Activated B cell treated with CpG ODN at 0.5 μM for 24 hours (primary cell): ENCODE data around the gene BNC2. TPM values are rescaled to one million over a fixed set of nuclear protein-coding genes. Genes with fewer than 3 reads are reported as not detected.

Source experiments
- ATAC-seq: fragments of 200-7000 bp; cut with Tn5 transposase; one replicate; pipeline ENCODE4 v1.10.0; 2021; ENCODE audit warnings: low read depth, mild to moderate bottlenecking, moderate library complexity
- CTCF ChIA-PET: fragments of 350-600 bp; sonication (Branson Sonifier 250); formaldehyde crosslinking; loops from one replicate; lab custom pipeline; 2021; ENCODE audit warnings: antibody characterized with exemption; lab: Charles Lee
- POLR2A ChIA-PET: fragments of 350-600 bp; sonication (Branson Sonifier 250); formaldehyde crosslinking; loops from one replicate; lab custom pipeline; 2021; ENCODE audit warnings: antibody characterized with exemption; lab: Charles Lee
- DNase-seq: peaks from one replicate; pipeline ENCODE4 v3.0.0; 2022
- H3K27ac Mint-ChIP-seq: one replicate; pipeline ENCODE4 v1.8.0; 2020; ENCODE audit warnings: mixed read lengths
- H3K27me3 Mint-ChIP-seq: one replicate; pipeline ENCODE4 v1.8.0; 2021; ENCODE audit warnings: mixed read lengths
- H3K36me3 Mint-ChIP-seq: one replicate; pipeline ENCODE4 v1.8.0; 2021; ENCODE audit warnings: low read depth, mixed read lengths
- H3K4me1 Mint-ChIP-seq: one replicate; pipeline ENCODE4 v1.8.0; 2021; ENCODE audit warnings: mixed read lengths
- H3K4me3 Mint-ChIP-seq: one replicate; pipeline ENCODE4 v1.8.0; 2020; ENCODE audit warnings: mild to moderate bottlenecking, mixed read lengths
- H3K9me3 Mint-ChIP-seq: one replicate; pipeline ENCODE4 v1.8.0; 2020; ENCODE audit warnings: mixed read lengths
- intact Hi-C: fragments of 100-400 bp; cut with micrococcal nuclease; formaldehyde crosslinking; loops from one replicate; pipeline ENCODE4 v1.15.1; 2024
- total RNA-seq: library from RNA; stranded (reverse); gene quantifications from 2 replicates; pipeline ENCODE4 v1.2.3, GENCODE V29; 2022
- TF ChIP-seq, protein P1 (sequence below): fragments of 200-600 bp; IDR thresholded peaks from one replicate; pipeline ENCODE4 v1.8.0; 2022; ENCODE audit warnings: antibody characterized with exemption, mild to moderate bottlenecking

Gene BNC2
- total RNA-seq, 1 donor from 2014 or later, result not detected

DNA sequence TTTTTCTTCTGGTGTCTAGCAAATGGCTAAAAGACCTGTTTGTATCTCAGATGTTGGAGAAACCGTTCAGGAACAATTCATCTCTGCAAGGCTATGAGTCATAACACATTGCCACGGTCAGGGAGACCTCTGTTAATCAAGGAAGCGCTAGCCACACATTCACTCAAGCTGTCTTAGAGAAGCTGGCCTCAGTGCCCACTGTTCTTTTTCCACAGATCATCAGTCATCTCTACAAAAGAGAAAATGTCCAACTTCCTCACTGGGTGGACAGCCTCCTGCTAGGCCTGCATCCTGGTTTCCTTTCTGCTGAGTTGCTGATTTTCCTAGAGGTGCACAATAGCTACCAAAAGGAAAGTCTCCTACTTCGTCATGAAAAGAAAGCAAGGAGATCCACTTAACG, 360.5 kb downstream of the BNC2 start:
- intact Hi-C loops, result loop anchor here (10.0 kb wide), 1 partner anchor 65 kb away; no protein-coding TSS in a partner anchor
- no peaks in the 10 kb centered on the region for H3K36me3 Mint-ChIP-seq
- H3K4me3 Mint-ChIP-seq, result no peak overlapping the region
- H3K9me3 Mint-ChIP-seq, result peaks cover 7% of the 10 kb centered on the region
- ATAC-seq (no peak), DNase-seq (no peak)
- TF ChIP-seq, protein P1, sequence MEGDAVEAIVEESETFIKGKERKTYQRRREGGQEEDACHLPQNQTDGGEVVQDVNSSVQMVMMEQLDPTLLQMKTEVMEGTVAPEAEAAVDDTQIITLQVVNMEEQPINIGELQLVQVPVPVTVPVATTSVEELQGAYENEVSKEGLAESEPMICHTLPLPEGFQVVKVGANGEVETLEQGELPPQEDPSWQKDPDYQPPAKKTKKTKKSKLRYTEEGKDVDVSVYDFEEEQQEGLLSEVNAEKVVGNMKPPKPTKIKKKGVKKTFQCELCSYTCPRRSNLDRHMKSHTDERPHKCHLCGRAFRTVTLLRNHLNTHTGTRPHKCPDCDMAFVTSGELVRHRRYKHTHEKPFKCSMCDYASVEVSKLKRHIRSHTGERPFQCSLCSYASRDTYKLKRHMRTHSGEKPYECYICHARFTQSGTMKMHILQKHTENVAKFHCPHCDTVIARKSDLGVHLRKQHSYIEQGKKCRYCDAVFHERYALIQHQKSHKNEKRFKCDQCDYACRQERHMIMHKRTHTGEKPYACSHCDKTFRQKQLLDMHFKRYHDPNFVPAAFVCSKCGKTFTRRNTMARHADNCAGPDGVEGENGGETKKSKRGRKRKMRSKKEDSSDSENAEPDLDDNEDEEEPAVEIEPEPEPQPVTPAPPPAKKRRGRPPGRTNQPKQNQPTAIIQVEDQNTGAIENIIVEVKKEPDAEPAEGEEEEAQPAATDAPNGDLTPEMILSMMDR, result no peak
- POLR2A ChIA-PET, result no interaction called here
- CTCF ChIA-PET, result no interaction called here
- no peak overlapping the region for H3K27ac Mint-ChIP-seq
- no peaks in the 10 kb centered on the region for H3K27me3 Mint-ChIP-seq
- H3K4me1 Mint-ChIP-seq, result no peaks in the 10 kb centered on the region

DNA sequence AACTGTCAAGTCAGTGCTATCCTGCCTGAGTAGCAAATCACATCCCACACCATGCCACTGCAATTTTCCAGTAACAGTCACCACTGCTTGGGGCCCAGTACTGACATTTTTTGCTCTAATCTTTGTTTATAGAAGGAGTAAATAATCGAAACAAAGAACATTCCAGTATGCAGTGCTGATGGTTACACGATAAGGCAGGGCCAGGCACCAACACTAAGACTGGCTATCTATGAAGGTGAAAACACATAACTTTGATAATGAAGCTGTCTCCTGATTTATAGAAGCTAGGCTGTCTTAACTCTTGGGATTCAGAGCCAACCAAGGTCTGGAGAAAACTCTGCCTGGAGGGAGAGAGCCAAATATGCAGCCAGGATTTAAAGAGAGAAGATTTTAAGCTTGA, 365.3 kb downstream of the BNC2 start:
- no peaks in the 10 kb centered on the region for H3K27me3 Mint-ChIP-seq
- H3K9me3 Mint-ChIP-seq, result peaks cover 7% of the 10 kb centered on the region
- CTCF ChIA-PET, result no interaction called here
- no peak for ATAC-seq
- no peak for DNase-seq
- H3K36me3 Mint-ChIP-seq, result no peaks in the 10 kb centered on the region
- POLR2A ChIA-PET, result no interaction called here
- intact Hi-C loops, result no loop called here
- H3K27ac Mint-ChIP-seq, result no peak overlapping the region
- TF ChIP-seq, protein P1, result no peak
- H3K4me3 Mint-ChIP-seq, result no peak overlapping the region
- no peaks in the 10 kb centered on the region for H3K4me1 Mint-ChIP-seq

DNA sequence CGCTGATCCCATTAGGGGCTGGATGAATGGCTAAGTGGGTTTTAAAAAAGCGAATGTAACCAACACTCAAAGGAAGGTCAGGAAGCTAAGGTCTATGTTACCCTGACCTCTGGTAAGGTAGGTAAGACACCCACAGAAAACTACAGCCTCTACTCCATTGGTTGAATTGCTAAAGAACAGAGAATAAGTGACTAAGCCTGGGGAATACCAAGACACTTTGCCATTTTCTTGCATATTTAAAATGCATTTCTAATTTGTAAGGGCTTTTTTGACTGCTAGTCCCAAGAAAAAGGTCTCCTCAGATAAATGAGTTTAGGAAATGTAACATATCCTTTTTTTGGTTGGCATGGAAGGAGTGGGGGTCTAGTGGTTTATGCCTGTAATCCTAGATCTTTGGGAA, 368.7 kb downstream of the BNC2 start:
- H3K9me3 Mint-ChIP-seq, result no peaks in the 10 kb centered on the region
- intact Hi-C loops, result no loop called here

DNA sequence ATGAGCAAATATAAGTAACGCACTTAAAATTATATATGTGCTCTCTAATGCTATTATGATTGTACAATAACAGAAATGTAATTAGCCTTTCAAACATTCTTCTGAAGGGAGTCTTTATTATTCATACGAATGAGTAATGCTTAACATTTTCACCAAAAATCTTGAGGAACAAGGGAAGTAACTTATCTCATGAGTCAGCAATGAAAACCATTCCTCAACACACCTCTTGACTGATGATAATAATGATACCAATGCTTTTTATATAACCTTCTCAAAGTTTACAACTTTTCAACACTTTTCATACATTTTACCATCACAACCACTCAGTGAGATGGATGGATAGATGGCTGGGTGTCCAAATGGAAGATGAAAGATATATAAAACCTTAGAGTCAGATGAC, 369.3 kb downstream of the BNC2 start:
- POLR2A ChIA-PET, result no interaction called here
- Mint-ChIP-seq H3K36me3 (no peaks in the 10 kb centered on the region), H3K9me3 (no peaks in the 10 kb centered on the region), H3K4me1 (no peaks in the 10 kb centered on the region), H3K27ac (no peak overlapping the region), H3K4me3 (no peak overlapping the region), H3K27me3 (no peaks in the 10 kb centered on the region)
- CTCF ChIA-PET, result no interaction called here
- TF ChIP-seq, protein P1, result no peak
- intact Hi-C loops, result no loop called here
- DNase-seq, result no peak
- ATAC-seq, result no peak

More for the DNA sequence above, 368.7 kb downstream of the BNC2 start:
- H3K36me3 Mint-ChIP-seq, result no peaks in the 10 kb centered on the region
- ATAC-seq (no peak), DNase-seq (no peak)
- ChIA-PET POLR2A (no interaction called here), CTCF (no interaction called here)
- TF ChIP-seq, protein P1, result no peak
- H3K4me1 Mint-ChIP-seq, result no peaks in the 10 kb centered on the region
- no peak overlapping the region for H3K4me3 Mint-ChIP-seq
- no peaks in the 10 kb centered on the region for H3K27me3 Mint-ChIP-seq
- no peak overlapping the region for H3K27ac Mint-ChIP-seq

DNA sequence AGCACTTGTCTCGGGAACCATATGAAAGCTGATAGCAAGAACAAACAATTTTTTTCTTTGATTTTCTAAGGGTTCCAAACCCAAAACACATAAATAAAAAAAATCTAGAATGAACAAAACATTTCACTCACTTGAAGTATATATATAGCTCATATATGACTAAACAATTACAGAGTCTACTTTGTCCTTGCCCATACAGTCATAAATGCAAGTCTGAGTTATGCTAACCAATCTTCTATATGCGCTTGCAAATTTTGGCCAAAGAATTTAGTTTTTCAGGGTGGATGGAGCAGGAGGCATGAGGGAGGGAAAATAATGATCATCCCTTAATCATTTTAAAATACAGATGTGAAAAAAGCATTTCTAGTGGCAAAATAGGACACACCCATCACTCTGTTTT, 370.1 kb downstream of the BNC2 start:
- DNase-seq (no peak), ATAC-seq (no peak)
- no peaks in the 10 kb centered on the region for H3K9me3 Mint-ChIP-seq
- CTCF ChIA-PET, result no interaction called here
- H3K36me3 Mint-ChIP-seq, result no peaks in the 10 kb centered on the region
- intact Hi-C loops, result no loop called here
- no peaks in the 10 kb centered on the region for H3K27me3 Mint-ChIP-seq
- H3K27ac Mint-ChIP-seq, result no peak overlapping the region
- H3K4me3 Mint-ChIP-seq, result no peak overlapping the region
- H3K4me1 Mint-ChIP-seq, result no peaks in the 10 kb centered on the region
- TF ChIP-seq, protein P1, result no peak
- POLR2A ChIA-PET, result no interaction called here
